GM12878 (cell line): ENCODE measurements around the gene WDR12. TPM values are rescaled to one million over a fixed set of nuclear protein-coding genes. Genes with fewer than 3 reads are reported as not detected.

Source experiments
- ATAC-seq: fragments of 200-7000 bp; cut with Tn5 transposase; 3 replicates; pipeline ENCODE4 v1.9.1; 2020; ENCODE audit warnings: mild to moderate bottlenecking, moderate library complexity
- BruUV-seq: library from RNA; stranded (reverse); fragments of 400-500 nt; replicated peaks from 2 replicates; lab custom pipeline; 2021; lab: Mats Ljungman, UMichigan
- CTCF ChIA-PET: fragments of 300-600 bp; sonication (Branson Sonifier 250); formaldehyde crosslinking; extraction: SDS; loops from one replicate; lab custom pipeline; 2021; ENCODE audit warnings: inconsistent platforms; lab: Yijun Ruan, JAX
- POLR2A ChIA-PET: fragments of 350-600 bp; formaldehyde crosslinking; extraction: SDS; loops from one replicate; lab custom pipeline; 2021; ENCODE audit warnings: inconsistent platforms; lab: Charles Lee
- RAD21 ChIA-PET: fragments of 300-600 bp; sonication (Branson Sonifier 250); formaldehyde crosslinking; loops from one replicate; lab custom pipeline; 2023; ENCODE audit warnings: antibody characterized with exemption; ENCODE audit not compliant: unreplicated experiment; lab: Charles Lee
- SMC1A ChIA-PET: fragments of 300-600 bp; sonication (Branson Sonifier 250); formaldehyde crosslinking; loops from one replicate; lab custom pipeline; 2023; ENCODE audit not compliant: unreplicated experiment, uncharacterized antibody; lab: Charles Lee
- DNase-seq: peaks from one replicate; pipeline ENCODE4 v3.0.0-alpha.2; 2011; ENCODE audit warnings: low read depth, low spot score
- FAIRE-seq: peaks from 3 replicates; lab custom pipeline; 2011; peaks lifted over from hg19 to GRCh38; lab: Jason Lieb, UNC
- H2AFZ ChIP-seq: 2 replicates; pipeline ENCODE4 v1.6.0; 2011; ENCODE audit warnings: low read depth, low read length, control low read depth; ENCODE audit not compliant: control insufficient read depth
- H3K27ac ChIP-seq: 2 replicates; pipeline ENCODE4 v1.5.1; 2011; ENCODE audit warnings: control low read depth; ENCODE audit not compliant: control insufficient read depth, insufficient read depth
- H3K27me3 ChIP-seq, 2 experiments: replicated peaks in 1 of 2; 2 replicates each; pipeline versions ENCODE4 v1.6.0 to v1.6.1; 2011; ENCODE audit warnings: low read length in 1 of 2; ENCODE audit not compliant: control insufficient read depth in 2 of 2, insufficient read depth in 2 of 2
- H3K36me3 ChIP-seq, 2 experiments: 2 replicates each; pipeline ENCODE4 v1.5.1; 2011; ENCODE audit warnings: low read length in 1 of 2; ENCODE audit not compliant: control insufficient read depth in 2 of 2, insufficient read depth in 2 of 2
- H3K4me1 ChIP-seq: 2 replicates; pipeline ENCODE4 v1.6.1; 2011; ENCODE audit warnings: mild to moderate bottlenecking, low read length, moderate library complexity, mixed read lengths; ENCODE audit not compliant: control insufficient read depth, insufficient read depth
- H3K4me2 ChIP-seq: 2 replicates; pipeline ENCODE4 v1.6.0; 2011; ENCODE audit warnings: control low read depth; ENCODE audit not compliant: control insufficient read depth, insufficient read depth
- H3K4me3 ChIP-seq: fragments of 200-600 bp; sonication (generic); 2 replicates; pipeline ENCODE4 v1.5.1; 2016
- H3K79me2 ChIP-seq: 2 replicates; pipeline ENCODE4 v1.6.0; 2011; ENCODE audit warnings: low read length; ENCODE audit not compliant: control insufficient read depth, insufficient read depth
- H3K9ac ChIP-seq: 2 replicates; pipeline ENCODE4 v1.8.0; 2011; ENCODE audit warnings: low read length, control low read depth, mixed read lengths; ENCODE audit not compliant: control insufficient read depth, insufficient read depth
- H3K9me3 ChIP-seq: replicated peaks from 3 replicates; pipeline ENCODE4 v1.5.1; 2011; ENCODE audit warnings: mild to moderate bottlenecking, low read length; ENCODE audit not compliant: control insufficient read depth, insufficient read depth
- H4K20me1 ChIP-seq: 2 replicates; pipeline ENCODE4 v1.6.0; 2011; ENCODE audit not compliant: control insufficient read depth, insufficient read depth
- CHD4 ChIP-seq: fragments of 200-600 bp; sonication (generic); IDR thresholded peaks from 2 replicates; pipeline ENCODE4 v1.6.1; 2016; ENCODE audit warnings: mild to moderate bottlenecking
- CTCF ChIP-seq, 3 experiments: IDR thresholded peaks in 2 of 3; conservative IDR thresholded peaks in 1 of 3; 2 replicates each; pipeline ENCODE4 v1.5.1; 2011; ENCODE audit warnings: low read depth in 3 of 3, low read length in 3 of 3, mild to moderate bottlenecking in 3 of 3, control low read depth in 2 of 3, moderate library complexity in 2 of 3, inconsistent platforms in 1 of 3, mixed read lengths in 1 of 3; ENCODE audit not compliant: control insufficient read depth in 2 of 3, insufficient read depth in 1 of 3; ENCODE audit errors: extremely low read depth in 1 of 3
- EED ChIP-seq: sonication (generic); IDR thresholded peaks from 2 replicates; pipeline ENCODE4 v1.6.1; 2016; ENCODE audit warnings: antibody characterized with exemption, low read depth
- EGR1 ChIP-seq, 2 experiments: IDR thresholded peaks; 1 replicate in 1 of 2; 2 replicates in 1 of 2; pipeline ENCODE4 v1.6.1; 2011 to 2012; ENCODE audit warnings: low read depth in 2 of 2, low read length in 2 of 2, borderline replicate concordance in 1 of 2, mild to moderate bottlenecking in 1 of 2, moderate library complexity in 1 of 2
- HDGF ChIP-seq: fragments of 450-650 bp; IDR thresholded peaks from 2 replicates; pipeline ENCODE4 v1.6.1; 2016; ENCODE audit warnings: antibody characterized with exemption
- IKZF2 ChIP-seq, 2 experiments: fragments of 450-650 bp; IDR thresholded peaks; 2 replicates each; pipeline ENCODE4 v1.6.1; 2017; ENCODE audit warnings: mild to moderate bottlenecking in 2 of 2, moderate library complexity in 2 of 2
- LARP7 ChIP-seq: fragments of 450-650 bp; IDR thresholded peaks from 2 replicates; pipeline ENCODE4 v1.6.1; 2017; ENCODE audit warnings: mild to moderate bottlenecking
- NR2C2 ChIP-seq: IDR thresholded peaks from 2 replicates; pipeline ENCODE4 v1.6.1; 2011; ENCODE audit warnings: borderline replicate concordance, low read depth; ENCODE audit not compliant: control insufficient read depth, insufficient read length
- SIN3A ChIP-seq: IDR thresholded peaks from 2 replicates; pipeline ENCODE4 v1.6.1; 2012; ENCODE audit warnings: low read depth, low read length, improper control_type of control experiment
- SUZ12 ChIP-seq: fragments of 200-600 bp; sonication (generic); IDR thresholded peaks from one replicate; pipeline ENCODE4 v1.6.1; 2018; ENCODE audit warnings: antibody characterized with exemption, mild to moderate bottlenecking; ENCODE audit not compliant: unreplicated experiment
- ZBTB4 ChIP-seq: fragments of 450-650 bp; formaldehyde crosslinking; IDR thresholded peaks from 2 replicates; pipeline ENCODE4 v1.4.0; 2022; ENCODE audit warnings: mild to moderate bottlenecking, moderate library complexity
- ZSCAN29 ChIP-seq: fragments of 450-650 bp; IDR thresholded peaks from 2 replicates; pipeline ENCODE4 v1.6.1; 2017; ENCODE audit warnings: mild to moderate bottlenecking, moderate library complexity
- WGBS: methylation state at CpG from one replicate; pipeline ENCODE4 v1.1.6; 2016; ENCODE audit warnings: low lambda C conversion rate; ENCODE audit not compliant: insufficient replicate concordance, insufficient coverage; ENCODE audit errors: missing lambda C conversion rate; 5-methylcytosine and 5-hydroxymethylcytosine counted together
- in situ Hi-C: fragments of 300-500 bp; cut with MboI; formaldehyde crosslinking; loops from 9 replicates; pipeline ENCODE4 v1.14.3; 2018; ENCODE audit warnings: mixed read lengths
- intact Hi-C: fragments of 100-400 bp; cut with micrococcal nuclease; formaldehyde crosslinking; loops from one replicate; pipeline ENCODE4 v1.14.2; 2022; ENCODE audit not compliant: unreplicated experiment
- polyA plus RNA-seq, 11 experiments: library from polyadenylated mRNA; depleted of rRNA in 4 of 11; unstranded in 6 of 11; stranded (reverse) in 5 of 11; fragments of >200 nt; fragmentation: Nextera tagmentation in 4 of 11; fragmentation: Illumina TruSeq in 1 of 11; extraction: Ambion mirVana in 4 of 11; extraction: Trizol in 1 of 11; gene quantifications; 1 replicate in 1 of 11; 2 replicates in 10 of 11; pipeline versions ENCODE4 v1.2.1 to v1.2.3, GENCODE V29; 2011 to 2016; ENCODE audit warnings: inconsistent platforms in 2 of 11, missing spikeins in 2 of 11, low read depth in 1 of 11
- total RNA-seq, 4 experiments: library from RNA; depleted of rRNA in 3 of 4; stranded (reverse); fragments of >200 nt in 3 of 4; fragmentation: Illumina TruSeq in 1 of 4; extraction: Trizol in 1 of 4; gene quantifications; 2 replicates each; pipeline versions ENCODE4 v1.2.1 to v1.2.3, GENCODE V29; 2013 to 2021

The WDR12 gene
- total and polyA plus RNA-seq, 10 of the 15 experiments (the other 5 are each of a cell fraction or from before 2014, with no cell fraction given), result 52.9 to 256 (median 108) TPM

GRCh38 chr2:202960524-202960923 lies 49.1 kb upstream of the WDR12 start:
- H3K27ac ChIP-seq, result no peak overlapping the region
- whole genome bisulfite sequencing, result 75% methylated on average over 4 of the region's 6 CpGs
- no peaks in the 10 kb centered on the region for H4K20me1 ChIP-seq
- H2AFZ ChIP-seq, result no peak overlapping the region
- H3K79me2 ChIP-seq, result no peaks in the 10 kb centered on the region
- in situ Hi-C loops (no loop called here), intact Hi-C loops (no loop called here)
- no peak for ATAC-seq
- BruUV-seq, result no TSS peak
- no peaks in the 10 kb centered on the region; the same call in 2 of the 3 replicates for H3K9me3 ChIP-seq
- H3K9ac ChIP-seq, result no peak overlapping the region
- FAIRE-seq, result no peak
- TF ChIP-seq SIN3A (no peak), LARP7 (no peak), EGR1 (IDR thresholded peaks at IDR 0.05; ENCODE audit: borderline replicate concordance in 1 of 2, low read depth in 2 of 2, low read length in 2 of 2) (no peak), ZSCAN29 (no peak), HDGF (no peak), EED (no peak), CHD4 (no peak), SUZ12 (no peak), CTCF (IDR thresholded peaks at IDR 0.05 in 2 of 3, conservative IDR thresholded peaks at IDR 0.05 in 1 of 3; ENCODE audit: control insufficient read depth in 2 of 3, extremely low read depth in 1 of 3, insufficient read depth in 1 of 3, low read depth in 3 of 3, low read length in 3 of 3) (no peak), IKZF2 (IDR thresholded peaks at IDR 0.05) (no peak), ZBTB4 (no peak), NR2C2 (no peak)
- ChIA-PET POLR2A (no interaction called here), CTCF (no interaction called here), SMC1A (no interaction called here), RAD21 (no interaction called here)
- DNase-seq, result no peak
- H3K36me3 ChIP-seq, result no peaks in the 10 kb centered on the region
- H3K4me3 ChIP-seq, result no peak overlapping the region
- no peaks in the 10 kb centered on the region for H3K27me3 ChIP-seq
- no peaks in the 10 kb centered on the region; the same call in 1 of the 2 replicates for H3K4me1 ChIP-seq
- H3K4me2 ChIP-seq, result no peak overlapping the region
